HG02588 (cell line): ENCODE results near the gene NFAM1.

Source experiments
- ATAC-seq: cut with Tn5 transposase; IDR thresholded peaks from one replicate; pipeline ENCODE4 v1.9.1; 2021; ENCODE audit warnings: mild to moderate bottlenecking, moderate library complexity; ENCODE audit not compliant: unreplicated experiment

NFAM1 gene

DNA sequence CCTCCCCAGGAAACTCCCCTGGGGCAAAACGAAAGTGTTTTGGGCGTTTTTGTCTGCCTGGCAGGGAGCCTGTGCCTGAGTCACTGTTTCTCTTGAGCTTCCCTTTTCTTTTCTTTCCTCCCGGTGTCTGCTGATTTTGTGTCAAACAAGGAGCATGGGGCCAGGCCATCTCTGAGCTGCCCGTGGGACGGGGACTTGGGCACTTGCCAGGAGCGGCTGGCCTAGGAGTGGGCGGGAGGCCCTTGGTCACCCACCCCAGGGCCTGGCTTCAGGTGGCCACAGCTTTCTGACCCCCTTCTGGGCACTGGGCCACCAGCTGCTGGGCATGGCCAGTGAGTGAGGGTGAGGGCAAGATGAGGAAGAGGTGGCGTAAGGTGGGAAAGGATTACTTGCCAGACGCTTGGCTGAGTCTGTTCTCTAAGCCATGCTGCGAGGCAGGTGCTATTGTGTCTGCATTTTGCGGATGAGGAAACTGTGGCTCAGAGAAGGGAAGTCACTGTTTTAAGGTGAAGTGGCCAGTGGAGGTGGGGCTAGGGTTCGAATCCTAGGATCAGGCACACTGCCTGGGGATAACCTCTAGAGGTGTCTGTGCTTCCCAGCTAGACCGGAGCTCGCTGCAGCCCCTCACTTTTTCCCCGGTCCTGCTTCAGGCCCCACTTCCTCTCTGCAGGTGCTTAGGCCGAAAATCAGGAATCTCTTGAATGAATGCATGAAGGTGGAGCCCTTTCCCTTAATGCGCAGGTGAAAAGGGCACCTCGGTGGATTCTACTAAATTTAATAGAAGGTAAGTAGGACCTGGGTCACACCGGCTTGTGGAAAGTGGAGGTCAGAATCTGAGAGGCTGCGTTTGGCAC is 7.8 kb upstream of the NFAM1 start:
- no peak for ATAC-seq

DNA sequence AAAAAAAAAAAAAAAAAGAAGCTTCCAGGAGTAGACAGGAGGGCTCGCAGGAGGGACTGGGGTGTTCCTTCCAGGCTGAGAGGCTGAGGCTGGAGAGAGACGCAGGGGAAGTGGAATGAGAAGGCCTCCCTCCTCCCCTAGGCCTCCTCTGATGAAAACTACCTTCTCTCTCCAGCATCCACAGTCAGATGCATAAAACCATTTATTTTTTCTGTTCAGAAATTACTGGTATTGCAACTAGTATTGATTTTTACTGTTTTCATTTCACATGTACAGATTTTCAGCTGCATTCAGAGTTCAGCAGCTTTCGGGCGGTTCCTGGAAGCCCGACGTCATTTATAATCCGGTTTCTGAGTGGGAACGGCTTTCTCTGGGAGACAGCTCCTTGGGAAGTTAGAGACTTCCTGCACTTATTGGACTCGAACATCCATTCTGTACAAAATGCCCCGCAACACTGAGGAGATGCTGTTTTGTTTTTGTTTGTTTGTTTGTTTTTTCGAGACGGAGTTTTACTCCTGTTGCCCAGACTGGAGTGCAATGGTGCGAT is 6.9 kb upstream of the NFAM1 start:
- ATAC-seq = no peak

DNA sequence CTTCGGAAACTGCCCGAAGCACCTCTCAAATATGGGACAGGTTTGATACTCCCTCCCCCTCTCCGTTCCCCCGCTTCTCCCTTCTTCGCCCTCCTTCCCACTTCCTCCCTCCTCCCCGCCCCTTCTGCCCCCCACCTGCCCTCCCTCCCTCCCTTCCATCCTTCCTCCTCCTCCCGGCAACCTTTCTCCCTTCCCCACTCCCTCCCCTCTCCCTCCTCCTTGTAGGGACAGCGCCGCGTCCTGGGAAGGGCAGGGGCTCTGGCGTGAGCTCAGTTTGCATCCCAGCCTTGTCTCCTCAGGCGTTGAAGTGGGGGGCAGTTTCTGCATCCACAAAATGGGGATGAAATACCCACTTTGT is 6.1 kb upstream of the NFAM1 start:
- no peak for ATAC-seq

DNA sequence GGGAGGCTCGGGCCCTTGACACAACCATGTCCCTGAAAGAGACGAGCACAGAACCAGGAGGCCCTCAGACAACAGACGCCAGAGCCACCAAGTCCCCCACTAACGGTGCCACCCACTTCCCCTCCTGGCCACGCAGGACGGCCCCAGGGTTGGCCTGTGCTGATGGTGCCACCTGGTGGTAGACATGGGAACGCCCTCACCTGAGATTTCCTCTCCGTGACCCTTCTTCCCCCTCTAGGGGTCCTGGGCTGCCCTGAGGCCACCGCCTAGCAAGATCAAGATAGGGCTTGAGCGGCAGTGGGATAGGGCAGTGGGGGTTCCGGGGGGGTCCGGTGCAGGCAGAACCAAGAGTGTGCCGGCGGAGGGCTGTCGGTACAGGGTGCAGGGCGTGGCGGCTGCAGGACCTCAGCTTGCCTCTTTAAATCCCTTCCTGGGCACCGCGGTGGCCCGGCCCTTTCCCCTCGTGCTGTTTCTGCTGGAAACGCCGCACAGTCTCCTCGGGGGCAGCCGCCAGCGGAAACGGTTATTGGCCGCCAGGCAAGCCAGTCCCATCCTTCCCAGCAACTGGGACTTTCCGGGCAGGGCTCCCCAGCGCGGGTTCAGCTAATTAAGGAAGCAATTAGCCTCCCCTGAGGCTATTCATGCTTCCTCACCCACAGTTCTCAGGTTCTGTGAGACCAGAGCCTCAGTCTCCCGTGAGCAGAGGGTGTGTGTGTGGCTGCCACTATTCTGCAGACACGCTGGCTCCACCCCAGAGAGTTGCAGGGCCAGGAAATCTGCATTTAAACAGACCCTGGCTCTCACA is 5.5 kb upstream of the NFAM1 start:
- ATAC-seq = peak; percentile 67

DNA sequence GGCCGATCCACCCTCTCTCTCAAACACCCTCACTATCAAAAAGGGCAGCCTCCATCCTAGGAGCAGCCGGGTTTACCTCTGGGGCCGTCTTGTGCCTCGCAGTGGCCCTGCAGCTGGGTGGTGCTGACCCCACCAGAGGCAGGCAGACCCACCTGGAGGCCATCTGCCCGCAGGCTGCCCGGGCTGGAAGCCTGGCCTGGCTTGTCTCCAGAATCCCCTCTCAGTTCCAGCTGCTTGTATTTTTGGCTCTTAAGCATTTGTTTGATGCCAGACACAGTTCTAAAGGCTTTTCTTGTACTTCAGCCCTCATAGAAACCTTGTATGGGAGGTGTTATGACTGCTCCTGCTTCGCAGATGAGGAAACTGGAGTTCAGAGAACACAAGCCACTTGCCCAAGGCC is 4.2 kb upstream of the NFAM1 start:
- ATAC-seq = no peak

DNA sequence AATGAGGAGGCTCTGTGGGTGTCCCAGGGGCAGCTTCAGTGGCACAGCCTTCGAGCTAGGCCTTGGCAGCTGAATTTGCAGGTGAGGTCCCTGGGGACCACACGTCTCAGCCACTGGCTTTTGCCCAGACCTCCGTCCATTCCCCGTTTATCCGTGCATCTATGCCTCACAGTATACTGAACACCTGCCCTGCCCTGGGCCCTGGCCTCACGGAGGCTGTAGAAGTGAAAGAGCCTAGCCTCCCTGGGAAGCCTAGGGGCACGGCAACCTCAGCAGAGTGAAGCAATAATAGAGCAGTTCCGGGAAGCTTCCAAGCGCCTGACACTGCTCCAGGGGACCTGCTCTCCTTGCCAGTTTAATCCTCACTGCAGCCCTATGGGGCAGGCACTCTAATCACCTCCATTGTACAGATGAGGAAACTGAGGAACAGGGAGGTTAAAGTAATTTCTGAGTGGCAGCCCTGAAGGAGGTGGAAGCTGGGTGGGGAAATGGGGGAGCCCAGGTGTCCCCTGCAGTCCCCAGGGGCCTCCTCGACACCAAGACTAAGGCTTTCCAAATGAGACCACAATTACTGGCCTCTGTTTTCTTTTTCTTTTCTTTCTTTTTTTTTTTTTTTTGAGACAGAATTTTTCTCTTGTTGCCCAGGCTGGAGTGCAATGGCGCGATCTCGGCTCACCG is 2.7 kb upstream of the NFAM1 start:
- no peak for ATAC-seq

DNA sequence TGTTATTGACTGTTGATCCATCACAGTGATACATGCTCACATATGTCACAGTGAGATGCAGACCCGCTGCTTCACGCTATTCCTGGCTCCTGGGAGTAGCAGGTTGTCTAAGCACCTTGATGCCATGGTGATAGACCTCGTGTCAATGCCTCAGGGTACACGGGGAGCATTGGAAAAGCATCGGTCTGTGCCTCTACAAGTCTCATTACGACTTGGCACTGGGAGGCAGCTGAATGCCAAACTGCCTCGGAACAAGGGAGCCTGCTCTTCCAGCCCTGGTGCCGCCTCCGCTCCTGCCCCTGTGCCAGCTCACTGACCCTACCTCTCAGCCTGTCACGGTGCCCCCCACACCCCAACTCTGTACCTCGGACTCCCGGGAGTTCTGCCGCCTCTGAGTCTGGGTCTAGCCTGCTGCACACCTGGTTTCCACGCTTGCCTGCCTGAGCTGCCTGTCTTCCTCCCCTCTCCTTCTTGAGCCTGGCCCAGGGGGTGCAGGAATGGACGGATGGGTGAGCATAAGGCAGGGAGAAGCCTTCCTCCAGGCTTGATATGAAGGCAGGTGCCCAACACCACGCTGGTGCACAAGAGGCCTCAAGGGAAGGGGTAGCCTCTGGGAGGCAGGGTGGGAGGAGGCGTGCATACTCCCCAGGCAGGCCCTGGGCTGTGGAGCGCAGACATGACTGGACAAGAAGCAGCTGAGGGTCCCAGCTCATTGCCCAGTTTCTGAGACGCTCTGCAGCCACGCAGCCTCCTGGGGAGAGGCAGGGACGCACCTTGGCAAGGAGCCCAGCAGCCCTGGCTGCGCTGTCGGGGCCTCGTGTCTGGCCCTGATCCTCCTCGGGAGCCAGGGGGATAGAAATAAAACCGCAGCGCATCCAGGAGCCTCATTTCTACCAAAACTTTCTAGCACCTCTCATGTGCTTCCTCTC is 1.8 kb upstream of the NFAM1 start:
- ATAC-seq = no peak

DNA sequence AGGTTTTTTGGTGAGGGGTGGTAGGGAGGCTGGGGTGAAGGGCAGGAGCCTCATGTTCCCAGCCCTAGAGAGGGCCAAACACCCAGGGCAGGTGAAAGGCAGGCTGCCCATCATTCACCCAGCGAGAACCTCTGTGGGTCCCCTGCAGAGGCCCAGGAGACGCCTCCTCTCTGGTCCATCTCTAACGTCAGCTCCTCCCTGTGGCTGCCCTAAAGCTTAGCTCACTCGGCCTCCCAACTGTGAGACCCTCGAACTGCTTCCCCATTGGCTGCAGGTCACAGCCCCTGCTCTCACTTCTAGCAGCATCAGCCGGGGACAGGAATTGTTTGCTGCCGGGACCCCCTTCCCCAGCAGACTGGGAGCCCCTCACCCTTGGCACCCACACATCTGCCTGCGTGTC is 615 bp upstream of the NFAM1 start:
- ATAC-seq = no peak

DNA sequence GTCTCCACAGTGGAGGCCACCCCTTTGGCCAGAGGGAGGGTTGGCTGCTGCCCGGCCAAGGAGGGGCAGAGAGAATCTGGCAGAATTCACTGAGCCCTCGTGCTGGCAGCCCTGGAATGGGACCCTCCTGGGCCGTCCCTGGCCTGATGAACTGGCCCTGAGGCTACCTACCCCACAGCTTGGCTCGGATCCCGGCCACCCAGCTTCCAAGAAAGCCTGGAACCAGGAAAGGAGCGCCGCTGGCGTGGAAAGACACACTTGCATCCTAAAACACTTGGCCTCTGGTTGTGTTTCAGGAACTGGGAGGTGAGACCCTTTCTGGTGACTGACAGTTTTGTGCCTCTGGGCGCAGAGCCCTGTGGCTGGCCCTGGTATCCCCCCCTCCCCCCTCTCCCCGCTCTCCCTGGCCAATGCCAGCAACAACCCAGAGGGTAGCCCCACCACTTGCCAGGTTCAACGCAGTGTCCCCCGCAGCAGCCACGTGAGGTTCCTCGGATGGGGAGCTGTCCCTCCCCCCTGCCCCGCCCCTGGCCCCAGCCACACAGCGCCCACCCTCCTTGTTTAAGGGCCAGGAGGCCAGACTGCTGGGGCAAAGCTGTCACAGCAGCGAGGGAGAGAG is 693 bp downstream of the NFAM1 start:
- ATAC-seq = no peak

DNA sequence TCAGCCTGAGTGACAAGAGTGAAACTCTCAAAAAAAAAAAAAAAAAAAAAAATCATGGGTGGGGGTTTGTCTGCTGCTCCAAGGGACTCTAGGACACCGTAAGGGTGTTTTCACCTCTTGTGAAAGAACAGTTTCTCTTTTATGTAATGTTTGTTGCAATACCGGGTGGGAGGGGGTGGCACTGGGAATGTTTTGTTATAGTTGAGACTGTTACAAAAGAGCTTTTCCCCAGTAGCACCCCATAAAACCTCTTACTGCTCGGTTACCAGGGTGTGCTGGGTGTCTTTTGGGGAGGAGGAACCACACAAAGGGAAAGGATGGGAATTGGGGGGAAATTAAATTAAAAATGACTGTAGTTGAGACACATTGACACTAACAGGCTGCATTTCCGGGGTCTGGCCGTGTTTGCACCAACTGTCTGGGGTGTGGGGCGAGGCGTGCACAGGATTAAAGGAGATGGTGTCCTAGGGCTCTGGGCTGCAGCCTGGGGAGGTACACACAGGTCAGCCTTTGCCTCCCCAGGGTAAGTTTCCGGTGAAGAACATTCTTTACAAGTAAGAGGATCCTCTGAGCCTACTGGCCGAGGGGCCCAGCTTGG is 1.6 kb downstream of the NFAM1 start:
- no peak for ATAC-seq

DNA sequence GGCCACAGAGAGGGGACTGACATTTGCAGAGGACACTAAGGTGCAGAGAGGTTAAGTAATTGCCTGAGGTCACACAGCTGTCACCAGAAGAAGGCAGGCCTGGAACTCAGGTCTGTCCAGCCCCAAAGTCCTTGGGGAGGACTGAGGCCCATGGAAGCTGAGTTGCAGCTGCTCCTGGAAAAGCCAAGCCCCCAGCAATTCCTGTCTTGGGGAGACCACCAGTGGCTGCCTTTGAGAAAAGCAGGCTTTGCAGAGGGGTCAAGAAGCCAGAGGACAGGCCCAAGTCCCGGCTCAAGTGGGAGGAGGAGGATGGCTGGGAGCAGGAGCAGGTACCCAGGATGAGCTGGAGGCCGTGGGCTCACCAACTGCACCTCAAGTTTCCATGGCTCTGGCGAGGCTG is 3.4 kb downstream of the NFAM1 start:
- no peak for ATAC-seq

DNA sequence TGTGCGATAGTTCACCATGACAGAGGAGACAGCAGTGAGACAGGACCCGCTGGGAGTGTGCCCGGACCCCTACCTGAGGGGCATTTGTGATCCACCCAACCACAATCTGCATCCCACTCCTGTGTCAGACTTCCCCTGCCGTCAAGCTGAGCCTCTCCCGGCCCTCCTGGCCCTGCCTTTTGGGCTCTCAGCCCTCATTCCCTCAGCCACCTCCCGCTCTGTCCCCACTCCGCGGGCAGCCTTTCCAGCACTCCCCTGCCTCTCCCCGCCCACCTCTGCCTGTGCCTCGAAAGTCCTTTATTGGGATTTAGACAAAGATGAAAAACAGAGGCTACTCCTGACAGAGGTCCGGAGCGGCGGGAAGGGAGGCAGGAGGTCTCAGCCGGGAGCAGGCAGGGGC is 4.2 kb downstream of the NFAM1 start:
- no peak for ATAC-seq

DNA sequence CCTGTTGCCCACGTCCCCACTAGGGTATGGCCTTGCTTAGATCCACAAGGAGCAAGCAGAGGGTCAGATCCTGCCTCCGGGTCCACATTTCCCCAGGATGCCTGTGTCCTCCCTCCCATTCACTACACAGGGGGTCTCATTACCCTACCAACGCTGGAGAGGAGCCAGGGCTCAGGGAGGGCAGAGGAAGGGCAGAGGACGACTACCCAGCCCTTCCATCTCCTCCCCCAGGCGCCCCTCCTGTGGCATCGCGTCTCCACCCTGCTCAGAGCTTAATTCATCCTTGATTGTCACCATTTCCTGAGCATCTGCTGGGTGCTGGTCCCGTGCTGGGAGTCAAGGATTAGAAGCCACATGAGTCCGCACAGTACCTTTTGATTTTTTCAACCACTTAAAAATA is 5.0 kb downstream of the NFAM1 start:
- ATAC-seq = no peak

DNA sequence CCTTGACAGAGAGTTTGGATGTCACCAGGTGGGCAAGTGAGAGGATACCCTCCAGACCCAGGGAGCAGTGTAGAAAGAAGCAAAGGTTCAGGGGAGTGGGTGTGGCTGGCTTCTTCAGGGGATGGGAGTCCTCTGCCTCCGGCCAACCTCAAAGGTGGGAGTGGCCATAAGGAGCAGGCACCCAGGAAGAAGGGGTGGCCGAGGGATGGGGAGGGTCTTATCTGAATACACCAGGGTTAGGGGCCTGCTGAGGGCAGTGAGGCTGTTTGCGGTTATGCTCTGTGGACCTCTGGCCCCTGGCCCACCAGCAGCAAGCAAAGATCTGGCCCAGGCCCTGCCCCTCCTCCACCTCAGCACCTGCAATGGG is 6.2 kb downstream of the NFAM1 start:
- no peak for ATAC-seq

DNA sequence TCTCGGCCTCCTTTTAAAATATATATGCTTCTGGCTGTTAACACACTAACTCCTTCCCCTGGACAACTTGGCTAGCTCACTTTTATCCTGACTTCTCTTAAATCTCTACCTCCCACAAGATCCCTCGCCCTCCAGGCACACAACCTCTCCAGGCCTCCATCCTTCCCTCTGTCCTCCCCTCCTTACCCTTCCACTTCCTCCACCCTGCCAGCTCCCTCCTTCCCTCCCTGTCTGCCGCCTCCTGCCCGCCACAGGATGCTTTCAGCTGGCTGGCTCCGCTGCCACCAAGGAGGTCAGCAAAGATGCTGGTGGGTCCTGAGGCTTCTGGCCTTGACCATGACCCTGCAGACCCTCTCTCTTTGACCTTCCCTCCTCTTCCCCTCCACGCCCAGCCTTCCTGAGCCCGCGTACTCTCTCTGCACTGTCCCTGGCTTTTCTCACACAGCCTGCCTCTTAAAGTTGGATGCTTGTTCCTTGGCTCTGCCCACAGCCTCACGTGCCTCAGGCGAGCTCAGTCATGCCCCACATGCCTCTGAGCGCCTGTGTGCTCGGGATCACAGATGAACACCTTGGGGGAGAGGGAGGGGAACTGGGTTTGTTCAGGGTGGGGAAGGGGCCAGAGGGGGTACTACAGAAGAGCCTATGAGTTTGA is 6.7 kb downstream of the NFAM1 start:
- no peak for ATAC-seq

DNA sequence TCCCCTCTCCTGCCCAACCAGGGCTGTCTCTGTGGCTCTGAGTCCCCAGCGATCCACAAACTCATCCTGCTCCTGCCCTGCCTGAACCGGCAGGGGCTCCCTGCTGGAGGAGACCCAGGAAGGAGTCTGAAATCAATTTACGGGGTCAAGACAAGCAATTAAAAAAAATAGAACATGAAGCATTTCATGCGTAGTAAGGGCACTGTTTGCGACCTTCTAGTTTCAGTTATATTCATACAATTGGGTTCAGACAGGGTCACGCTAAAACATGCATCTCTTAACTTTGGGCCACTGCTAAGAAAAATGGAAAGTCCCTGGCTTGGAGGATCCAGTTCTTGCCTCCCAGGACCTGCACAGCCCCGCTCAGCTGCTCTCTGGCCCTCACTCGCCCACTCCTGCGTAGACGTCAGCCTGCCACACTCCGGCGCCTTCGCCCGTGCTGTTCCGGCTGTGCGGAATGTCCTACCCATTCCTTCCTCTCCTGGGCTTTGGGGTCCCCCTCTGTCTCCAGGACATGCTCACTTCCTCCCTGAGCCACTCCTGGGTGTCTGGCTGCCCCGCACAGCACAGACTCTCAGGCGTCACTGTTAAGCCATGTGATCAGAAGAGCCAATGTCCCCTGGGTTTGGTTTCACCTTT is 12.8 kb downstream of the NFAM1 start:
- no peak for ATAC-seq

DNA sequence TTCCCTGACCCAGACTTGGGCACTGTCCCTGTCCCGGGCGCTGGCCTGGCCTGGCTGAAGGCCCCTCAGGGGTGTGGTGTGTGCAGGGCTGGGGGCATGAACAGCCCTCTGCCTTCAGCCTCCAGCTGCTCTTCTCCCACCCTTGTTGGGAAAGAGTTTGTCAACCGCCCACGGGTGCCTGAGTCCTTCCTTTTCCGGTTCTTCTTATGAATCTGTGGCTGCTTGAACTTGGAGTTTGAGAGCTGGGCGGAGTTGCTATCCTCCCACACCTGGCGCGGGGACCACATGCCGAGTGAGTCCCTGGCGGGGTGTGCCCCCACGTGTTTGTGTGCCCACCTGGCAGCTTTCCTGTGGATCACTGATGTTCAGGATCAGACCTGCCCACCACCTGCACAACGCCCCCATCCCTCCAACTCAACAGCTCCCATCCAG is 13.4 kb downstream of the NFAM1 start:
- ATAC-seq = no peak

DNA sequence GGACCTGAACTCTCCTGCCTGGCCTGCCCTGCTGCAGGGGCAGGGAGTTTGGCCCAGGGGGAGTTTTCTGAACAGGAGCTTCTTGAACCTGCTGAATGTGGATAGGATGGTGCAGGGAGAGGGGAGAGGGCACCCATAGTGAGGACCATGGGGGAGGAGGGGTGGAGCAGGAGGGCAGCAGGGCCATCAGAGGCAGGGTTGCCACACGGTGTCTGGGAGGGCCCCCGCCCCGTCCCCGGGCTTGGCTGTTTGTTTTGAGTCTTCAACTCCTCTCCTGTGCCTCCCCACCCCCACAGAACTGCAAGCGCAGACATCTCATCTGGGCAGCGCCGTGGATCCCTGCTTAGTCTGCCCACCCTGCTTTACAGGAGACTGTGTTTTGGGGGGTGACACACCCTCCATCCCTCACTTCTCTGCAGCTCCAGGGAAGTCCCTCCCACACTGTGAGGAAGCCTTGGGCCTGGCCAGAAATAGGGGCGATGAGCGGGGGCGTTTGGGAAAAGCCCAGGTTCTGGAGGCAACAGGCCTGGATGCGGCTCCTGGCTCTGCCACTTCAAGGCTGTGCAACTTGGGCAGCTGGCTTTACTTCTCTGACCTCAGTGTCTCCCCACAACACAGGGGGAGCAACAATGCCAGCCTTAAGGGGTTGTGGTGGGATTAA is 14.4 kb downstream of the NFAM1 start:
- no peak for ATAC-seq
